SK-N-MC (cell line): Measurements from ENCODE around the gene MTG1.

ENCODE experiments used
- DNase-seq: peaks from one replicate; pipeline ENCODE4 v3.0.0-alpha.2; 2011; ENCODE audit warnings: low read depth, low spot score
- H3K27ac ChIP-seq: fragments of 200-600 bp; sonication (generic); 2 replicates; pipeline ENCODE4 v1.5.1; 2016; ENCODE audit warnings: mixed run types
- H3K36me3 ChIP-seq: fragments of 200-600 bp; sonication (generic); 2 replicates; pipeline ENCODE4 v1.6.1; 2017; ENCODE audit warnings: antibody characterized with exemption, low read length, mixed read lengths; ENCODE audit not compliant: insufficient read depth
- H3K4me3 ChIP-seq: fragments of 200-600 bp; sonication (generic); 2 replicates; pipeline ENCODE4 v1.5.1; 2016
- H3K9ac ChIP-seq: fragments of 200-600 bp; sonication (generic); 2 replicates; pipeline ENCODE4 v1.8.0; 2017; ENCODE audit warnings: mixed run types, mixed read lengths; ENCODE audit not compliant: insufficient read length
- H3K9me3 ChIP-seq: fragments of 200-600 bp; sonication (generic); 2 replicates; pipeline ENCODE4 v1.6.1; 2017; ENCODE audit warnings: low read depth, mild to moderate bottlenecking, antibody characterized with exemption, low read length, moderate library complexity, mixed read lengths
- EZH2 ChIP-seq: fragments of 200-600 bp; sonication (generic); IDR thresholded peaks from one replicate; pipeline ENCODE4 v1.6.1; 2017; ENCODE audit warnings: antibody characterized with exemption
- FOXP2 ChIP-seq: optimal IDR thresholded peaks from 2 replicates; pipeline ENCODE3; 2011; ENCODE audit warnings: mild to moderate bottlenecking, moderate library complexity; ENCODE audit not compliant: insufficient read depth; ENCODE audit errors: extremely low read length, control extremely low read depth
- POLR2AphosphoS5 ChIP-seq: IDR thresholded peaks from 2 replicates; pipeline ENCODE4 v1.6.1; 2012; ENCODE audit warnings: mild to moderate bottlenecking, low read depth, low read length, borderline replicate concordance

Gene MTG1, protein sequence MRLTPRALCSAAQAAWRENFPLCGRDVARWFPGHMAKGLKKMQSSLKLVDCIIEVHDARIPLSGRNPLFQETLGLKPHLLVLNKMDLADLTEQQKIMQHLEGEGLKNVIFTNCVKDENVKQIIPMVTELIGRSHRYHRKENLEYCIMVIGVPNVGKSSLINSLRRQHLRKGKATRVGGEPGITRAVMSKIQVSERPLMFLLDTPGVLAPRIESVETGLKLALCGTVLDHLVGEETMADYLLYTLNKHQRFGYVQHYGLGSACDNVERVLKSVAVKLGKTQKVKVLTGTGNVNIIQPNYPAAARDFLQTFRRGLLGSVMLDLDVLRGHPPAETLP

DNA sequence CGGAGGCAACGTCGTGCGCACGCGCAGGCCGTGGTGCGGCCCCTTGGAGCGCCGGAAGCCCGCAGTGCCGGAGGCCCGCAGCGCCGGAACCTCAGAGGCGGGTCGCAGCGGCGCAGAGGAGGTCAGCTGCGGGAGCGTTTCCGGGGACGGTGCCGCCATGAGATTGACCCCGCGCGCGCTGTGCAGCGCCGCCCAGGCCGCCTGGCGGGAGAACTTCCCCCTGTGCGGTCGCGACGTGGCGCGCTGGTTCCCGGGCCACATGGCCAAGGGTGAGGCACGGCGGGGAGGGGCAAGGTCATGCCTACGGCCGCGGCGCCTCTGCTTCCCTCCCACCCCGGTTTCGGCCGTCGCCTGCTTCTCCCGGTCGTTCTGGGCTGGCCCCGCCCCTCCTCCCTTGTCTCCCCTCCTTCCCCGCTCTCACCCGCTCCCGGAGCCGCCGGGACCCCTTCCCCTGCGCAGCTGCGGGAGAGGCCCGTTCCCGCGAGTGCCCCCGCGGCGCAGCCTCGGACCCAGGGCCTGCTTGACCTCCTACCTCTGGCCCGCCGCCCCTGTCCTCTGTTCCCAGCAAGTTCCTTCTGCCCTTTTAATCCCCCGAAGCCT is at the start of gene MTG1:
Gene MTG1 (plus strand): TSS at position 94 of the 600 bp plus-strand sequence. CDS start 64 bp downstream, at position 158.
- DNase-seq = no peak
- TF ChIP-seq POLR2AphosphoS5 (peak; percentile 79; the same call in 1 of the 2 replicates), FOXP2 (no peak)
- peak within 1 kb of the TSS; percentile 90 for H3K9ac ChIP-seq
- peak within 1 kb of the TSS; percentile 84 for H3K4me3 ChIP-seq
- H3K9me3 ChIP-seq = no peaks in the 10 kb centered on the region
- H3K27ac ChIP-seq = peak within 1 kb of the TSS; percentile 68
- peaks cover 7% of the 10 kb centered on the region; the same call in 1 of the 2 replicates for H3K36me3 ChIP-seq

DNA sequence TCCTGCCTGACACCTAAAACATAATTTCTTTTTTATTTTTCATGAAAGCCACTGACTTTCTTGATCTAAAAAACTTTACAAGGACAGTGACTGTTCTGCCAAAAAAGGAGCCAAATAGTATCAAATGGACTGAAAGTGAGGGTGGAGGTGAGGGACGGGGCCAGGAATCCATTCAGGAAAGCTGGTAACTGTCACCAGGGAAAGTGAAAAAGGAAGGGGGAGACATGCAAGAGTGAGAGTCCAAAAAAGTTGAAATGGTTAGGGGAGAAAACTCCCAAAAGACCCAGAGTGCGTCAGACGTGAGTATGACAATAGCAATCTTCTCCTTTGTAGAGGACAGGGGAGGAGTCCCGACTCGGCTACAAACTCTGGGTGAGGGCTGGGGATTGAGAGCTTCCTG is 49.7 kb upstream of the MTG1 start:
- H3K4me3 ChIP-seq = no peak overlapping the region
- TF ChIP-seq EZH2 (no peak), FOXP2 (no peak)
- no peak overlapping the region for H3K27ac ChIP-seq
- no peaks in the 10 kb centered on the region for H3K36me3 ChIP-seq
- DNase-seq = no peak
- no peak overlapping the region for H3K9ac ChIP-seq
- H3K9me3 ChIP-seq = no peaks in the 10 kb centered on the region

DNA sequence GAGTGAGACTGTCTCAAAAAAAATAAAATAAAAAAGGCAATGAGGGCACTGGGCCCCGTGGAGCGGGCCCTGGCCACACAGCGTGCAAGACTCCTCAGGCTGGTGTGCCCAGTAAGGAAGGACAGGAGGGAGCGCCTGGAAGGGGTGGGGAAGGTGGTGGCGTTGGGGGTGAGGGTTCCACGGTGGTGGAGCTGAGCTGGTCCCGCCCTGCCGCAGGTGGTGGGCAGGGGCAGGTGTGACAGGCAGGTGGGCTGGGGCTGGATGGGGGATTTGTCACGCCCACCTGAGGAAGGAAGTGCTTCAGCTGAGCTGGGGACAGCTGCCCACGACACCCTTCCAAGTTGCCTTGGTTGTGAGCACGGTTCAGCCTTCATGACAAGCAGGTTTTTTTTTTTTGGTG is 47.5 kb upstream of the MTG1 start:
- H3K9ac ChIP-seq = no peak overlapping the region
- DNase-seq = no peak
- no peaks in the 10 kb centered on the region for H3K9me3 ChIP-seq
- H3K27ac ChIP-seq = no peak overlapping the region
- TF ChIP-seq POLR2AphosphoS5 (no peak), EZH2 (no peak), FOXP2 (no peak)
- no peak overlapping the region for H3K4me3 ChIP-seq
- H3K36me3 ChIP-seq = no peaks in the 10 kb centered on the region

DNA sequence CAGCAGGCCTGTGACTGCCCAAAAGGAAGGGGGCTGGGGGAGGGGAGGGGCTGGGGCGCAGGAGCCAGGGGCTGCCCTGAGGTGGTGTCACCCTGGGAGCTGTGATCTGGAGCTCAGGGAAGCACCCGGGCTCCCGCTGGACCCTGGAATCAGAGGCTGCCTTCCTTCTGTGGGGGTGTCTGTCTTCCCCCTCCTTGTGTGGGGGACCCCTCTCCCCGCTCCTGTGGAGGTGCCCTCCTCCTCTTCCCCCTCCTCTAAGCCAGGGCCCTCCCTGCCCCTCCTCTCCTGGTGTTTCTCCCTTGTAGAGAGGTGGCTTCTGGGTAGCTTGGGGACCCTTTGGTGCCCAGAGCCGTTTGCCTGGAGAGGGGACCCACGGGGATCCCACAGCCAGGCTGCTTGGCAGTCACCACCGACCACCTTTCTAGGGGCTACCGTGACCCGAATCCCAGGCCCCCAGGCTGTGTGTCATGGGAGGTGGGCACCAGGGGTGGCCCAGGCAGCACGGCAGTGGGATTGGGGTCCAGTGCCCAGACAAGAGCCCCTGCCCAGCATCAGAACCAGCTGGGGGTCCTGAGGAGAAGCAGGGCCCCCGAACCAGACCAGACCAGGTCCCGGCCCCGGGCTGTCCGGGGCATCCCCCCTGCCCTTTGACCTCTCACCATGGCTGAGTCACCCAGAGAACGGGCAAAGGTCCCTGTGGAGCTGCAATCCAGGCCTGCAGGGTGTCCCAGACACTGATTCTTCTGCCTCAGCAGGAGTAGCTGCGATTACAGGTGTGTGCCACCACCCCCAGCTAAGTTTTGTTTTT is 46.0 kb upstream of the MTG1 start:
- H3K36me3 ChIP-seq = no peaks in the 10 kb centered on the region
- H3K9me3 ChIP-seq = no peaks in the 10 kb centered on the region
- no peak overlapping the region for H3K9ac ChIP-seq
- no peak for DNase-seq
- no peak overlapping the region for H3K4me3 ChIP-seq
- no peak overlapping the region for H3K27ac ChIP-seq
- TF ChIP-seq EZH2 = no peak
- no peak for TF ChIP-seq FOXP2
- TF ChIP-seq POLR2AphosphoS5 = no peak

DNA sequence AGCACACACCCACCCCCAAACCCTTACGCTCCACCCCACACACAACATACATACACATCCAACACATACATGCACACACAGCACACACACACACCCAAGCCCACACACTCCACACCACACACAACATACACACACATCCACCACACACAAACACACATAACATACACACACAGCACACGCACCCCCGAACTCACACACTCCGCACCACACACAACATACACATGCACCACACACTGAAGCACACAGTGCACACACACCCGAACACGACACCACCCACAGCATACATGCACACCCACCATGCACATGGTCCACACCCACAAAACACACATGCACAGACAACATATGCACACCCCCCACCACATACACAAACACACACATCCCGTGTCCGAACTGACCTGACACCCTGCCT is 44.8 kb upstream of the MTG1 start:
- Histone ChIP-seq H3K36me3 (no peaks in the 10 kb centered on the region), H3K9me3 (no peaks in the 10 kb centered on the region), H3K27ac (no peak overlapping the region), H3K4me3 (no peak overlapping the region), H3K9ac (no peak overlapping the region)
- no peak for DNase-seq
- TF ChIP-seq POLR2AphosphoS5 (no peak), FOXP2 (no peak), EZH2 (no peak)

DNA sequence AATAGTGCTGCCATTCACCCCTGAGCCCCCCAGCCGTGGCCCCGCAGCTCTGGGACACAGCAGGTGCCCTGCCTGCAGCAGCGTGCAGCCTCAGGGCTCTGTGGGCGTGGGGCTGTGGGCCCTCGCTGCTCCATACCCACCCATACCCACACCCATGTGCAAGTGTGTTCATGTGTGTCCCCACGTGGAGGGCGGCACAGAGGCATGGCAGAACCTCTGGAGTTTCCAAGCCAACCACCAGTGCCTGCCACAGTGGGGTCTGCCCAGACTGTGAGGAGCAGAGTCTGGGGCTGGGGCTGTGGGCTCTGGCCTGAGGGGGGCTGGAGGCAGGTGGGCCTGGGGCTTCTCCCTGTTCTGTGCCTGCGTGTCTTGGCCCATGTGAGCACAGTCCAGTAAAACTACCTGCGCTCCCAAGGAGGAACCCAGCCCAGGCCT is 44.4 kb upstream of the MTG1 start:
- TF ChIP-seq EZH2 (no peak), POLR2AphosphoS5 (no peak), FOXP2 (no peak)
- no peaks in the 10 kb centered on the region for H3K36me3 ChIP-seq
- no peaks in the 10 kb centered on the region for H3K9me3 ChIP-seq
- H3K27ac ChIP-seq = no peak overlapping the region
- DNase-seq = no peak
- H3K4me3 ChIP-seq = no peak overlapping the region
- H3K9ac ChIP-seq = no peak overlapping the region

DNA sequence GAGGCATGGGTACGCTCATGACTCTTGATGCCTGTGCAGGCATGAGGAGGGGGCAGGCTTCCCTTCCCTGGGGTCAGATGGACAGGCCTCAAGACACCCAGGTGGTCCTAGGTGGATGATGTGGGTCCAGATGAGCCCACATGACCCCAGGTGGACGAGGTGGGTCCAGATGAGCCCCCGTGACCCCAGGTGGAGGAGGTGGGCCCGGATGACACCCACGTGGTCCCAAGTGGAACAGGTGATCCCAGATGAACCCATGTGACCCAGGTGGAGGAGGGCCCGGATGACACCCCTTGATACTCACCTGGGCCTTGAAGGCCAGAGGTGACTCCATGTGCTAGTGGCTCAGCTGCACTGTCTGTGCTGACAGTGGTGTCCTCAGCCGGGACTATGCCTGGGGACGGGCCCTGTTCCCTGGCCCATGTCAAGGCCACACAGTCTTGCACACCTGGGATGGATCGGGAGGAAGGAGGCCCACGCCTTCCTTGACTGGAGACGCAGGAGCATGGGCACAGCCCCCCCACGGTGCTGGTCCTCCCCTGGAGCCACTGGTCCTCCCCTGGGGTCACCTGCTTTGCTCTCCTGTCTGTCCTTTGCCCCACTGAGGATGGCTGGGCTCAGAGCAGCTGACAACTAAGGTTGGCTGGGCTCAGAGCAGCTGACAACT is 43.5 kb upstream of the MTG1 start:
- Histone ChIP-seq H3K27ac (no peak overlapping the region), H3K9ac (no peak overlapping the region), H3K36me3 (no peaks in the 10 kb centered on the region), H3K9me3 (no peaks in the 10 kb centered on the region), H3K4me3 (no peak overlapping the region)
- no peak for DNase-seq
- TF ChIP-seq EZH2 = no peak
- no peak for TF ChIP-seq POLR2AphosphoS5
- no peak for TF ChIP-seq FOXP2

DNA sequence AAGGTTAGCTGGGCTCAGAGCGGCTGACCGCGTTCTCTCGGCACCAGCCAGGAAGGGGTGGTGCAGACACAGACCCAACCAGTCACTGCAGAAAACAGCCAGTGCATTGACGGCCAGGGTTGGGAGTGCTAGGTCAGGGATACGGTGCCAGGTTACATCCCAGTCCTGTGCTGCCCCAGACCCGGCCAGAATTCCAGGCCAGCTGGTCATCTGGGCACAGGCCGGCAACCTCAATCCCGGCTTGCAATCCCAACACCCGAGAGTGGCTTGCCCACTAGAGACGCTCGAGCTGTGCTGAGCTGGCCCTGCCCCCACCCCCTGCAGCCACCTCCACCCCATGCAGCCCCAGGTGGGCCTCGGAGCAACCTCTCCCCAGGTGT is 43.0 kb upstream of the MTG1 start:
- H3K36me3 ChIP-seq = no peaks in the 10 kb centered on the region
- no peak for DNase-seq
- no peaks in the 10 kb centered on the region for H3K9me3 ChIP-seq
- TF ChIP-seq EZH2 (no peak), FOXP2 (no peak), POLR2AphosphoS5 (no peak)
- no peak overlapping the region for H3K27ac ChIP-seq
- no peak overlapping the region for H3K9ac ChIP-seq
- H3K4me3 ChIP-seq = no peak overlapping the region
